C4-2B (cell line): ENCODE measurements around the gene SPDEF.

ENCODE experiments used
- CTCF ChIP-seq: fragments of 450-650 bp; conservative IDR thresholded peaks from 2 replicates; pipeline ENCODE4 v1.5.1; 2017; ENCODE audit warnings: mild to moderate bottlenecking
- ZFX ChIP-seq: fragments of 450-650 bp; IDR thresholded peaks from 2 replicates; pipeline ENCODE4 v1.6.1; 2017

GRCh38 chr6:34511915-34512737 lies 44.0 kb downstream of the SPDEF start:
- TF ChIP-seq CTCF (no peak), ZFX (no peak)
